ENCODE measurements around the gene PIP4K2A. TPM values are rescaled to one million over a fixed set of nuclear protein-coding genes. Genes with fewer than 3 reads are reported as not detected.
"Not testable (repeated sequence)": the region's sequence is repeated elsewhere in the genome, so short reads cannot be mapped to it uniquely, and the experiment has no call there.

Gene PIP4K2A
- total RNA-seq, 1 donor from 2014 or later: 102 TPM

- H3K9me3 Mint-ChIP-seq: no peaks in the 10 kb centered on the region
- H3K4me3 Mint-ChIP-seq: no peak overlapping the region
- CTCF ChIA-PET: no interaction called here
These were observed 39.4 kb upstream of the PIP4K2A start for GRCh38 chr10:22753786-22754185.

GRCh38 chr10:22752272-22752889 lies 38.0 kb upstream of the PIP4K2A start:
- intact Hi-C loops (cut with micrococcal nuclease): no loop called here
- CTCF ChIA-PET: no interaction called here
- ATAC-seq (ENCODE audit: low read depth) (no peak), DNase-seq (no peak)
- no peaks in the 10 kb centered on the region for H3K4me1 Mint-ChIP-seq
- H3K36me3 Mint-ChIP-seq (ENCODE audit: low read depth): no peaks in the 10 kb centered on the region
- no peaks in the 10 kb centered on the region for H3K9me3 Mint-ChIP-seq
- no peaks in the 10 kb centered on the region for H3K27me3 Mint-ChIP-seq
- TF ChIP-seq CTCF (IDR thresholded peaks at IDR 0.05): no peak
- H3K4me3 Mint-ChIP-seq: no peak overlapping the region
- no peak overlapping the region for H3K27ac Mint-ChIP-seq
- POLR2A ChIA-PET: no interaction called here

More at GRCh38 chr10:22753786-22754185, 39.4 kb upstream of the PIP4K2A start:
- no peaks in the 10 kb centered on the region for H3K4me1 Mint-ChIP-seq
- intact Hi-C loops (cut with micrococcal nuclease): no loop called here
- no peak for TF ChIP-seq CTCF (IDR thresholded peaks at IDR 0.05)
- no peak for ATAC-seq (ENCODE audit: low read depth)
- H3K36me3 Mint-ChIP-seq (ENCODE audit: low read depth): no peaks in the 10 kb centered on the region
- H3K27me3 Mint-ChIP-seq: no peaks in the 10 kb centered on the region
- no peak overlapping the region for H3K27ac Mint-ChIP-seq
- POLR2A ChIA-PET: no interaction called here
- no peak for DNase-seq

- H3K4me3 Mint-ChIP-seq: no peak overlapping the region
- CTCF ChIA-PET: no interaction called here
- POLR2A ChIA-PET: interaction anchor here (0.7 kb wide), 1 partner anchor 89 kb away, joined by 6 read pairs; no protein-coding TSS in a partner anchor
- no peak overlapping the region for H3K27ac Mint-ChIP-seq
- DNase-seq (no peak), ATAC-seq (ENCODE audit: low read depth) (no peak)
- H3K9me3 Mint-ChIP-seq: no peaks in the 10 kb centered on the region
- no peaks in the 10 kb centered on the region for H3K4me1 Mint-ChIP-seq
- no peaks in the 10 kb centered on the region for H3K36me3 Mint-ChIP-seq (ENCODE audit: low read depth)
- intact Hi-C loops (cut with micrococcal nuclease): no loop called here
- TF ChIP-seq CTCF (IDR thresholded peaks at IDR 0.05): no peak
- no peaks in the 10 kb centered on the region for H3K27me3 Mint-ChIP-seq
These were observed 35.8 kb upstream of the PIP4K2A start for GRCh38 chr10:22750131-22750530.

DNA sequence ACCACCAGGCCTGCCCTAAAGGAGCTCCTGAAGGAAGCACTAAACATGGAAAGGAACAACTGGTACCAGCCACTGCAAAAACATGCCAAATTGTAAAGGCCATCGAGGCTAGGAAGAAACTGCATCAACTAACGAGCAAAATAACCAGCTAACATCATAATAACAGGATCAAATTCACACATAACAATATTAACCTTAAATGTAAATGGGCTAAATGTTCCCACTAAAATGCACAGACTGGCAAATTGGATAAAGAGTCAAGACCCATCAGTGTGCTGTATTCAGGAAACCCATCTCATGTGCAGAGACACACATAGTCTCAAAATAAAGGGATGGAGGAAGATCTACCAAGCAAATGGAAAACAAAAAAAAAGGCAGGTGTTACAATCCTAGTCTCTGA lies 30.5 kb upstream of the PIP4K2A start:
- ATAC-seq (ENCODE audit: low read depth); CTCF ChIA-PET; H3K27ac Mint-ChIP-seq; H3K4me3 Mint-ChIP-seq; H3K36me3 Mint-ChIP-seq (ENCODE audit: low read depth); H3K9me3 Mint-ChIP-seq; intact Hi-C loops (cut with micrococcal nuclease); DNase-seq; POLR2A ChIA-PET; H3K27me3 Mint-ChIP-seq: not testable (repeated sequence)
- H3K4me1 Mint-ChIP-seq: peaks cover 23% of the 10 kb centered on the region

DNA sequence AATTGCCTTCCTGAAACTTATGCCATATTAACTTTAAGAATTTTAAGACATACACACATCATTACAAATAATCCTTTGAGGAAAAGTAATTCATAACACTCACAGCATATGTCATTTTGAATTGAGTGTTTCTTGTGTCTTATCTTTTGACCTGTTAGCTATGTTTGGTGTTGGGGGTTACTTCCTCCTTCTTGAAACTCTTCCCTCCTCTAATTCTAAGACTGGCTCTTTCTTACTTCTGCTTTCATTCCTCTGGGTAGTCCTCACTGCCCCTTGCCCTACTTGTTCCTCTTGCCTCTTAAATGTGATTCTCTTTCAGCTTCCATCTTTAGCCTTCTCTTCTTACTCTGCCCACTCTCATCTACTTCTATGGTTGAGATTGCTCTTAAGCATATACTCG lies 28.3 kb upstream of the PIP4K2A start:
- CTCF ChIA-PET: interaction anchor here (0.6 to 1.3 kb wide), 2 partner anchors 169 to 749 kb away, joined by 3 read pairs; no protein-coding TSS in a partner anchor
- Mint-ChIP-seq H3K27me3 (no peaks in the 10 kb centered on the region), H3K36me3 (ENCODE audit: low read depth) (no peaks in the 10 kb centered on the region), H3K27ac (peak overlapping the region; percentile 54), H3K4me1 (peaks cover 23% of the 10 kb centered on the region), H3K9me3 (peaks cover 4% of the 10 kb centered on the region), H3K4me3 (peak overlapping the region; percentile 8)
- peak; percentile 100 for ATAC-seq (ENCODE audit: low read depth)
- POLR2A ChIA-PET: interaction anchor here (0.5 to 1.7 kb wide), 7 partner anchors 19 to 306 kb away, joined by 3 to 24 read pairs (median 4); partner anchors contain the start of gene PIP4K2A
- no peak for DNase-seq
- no peak for TF ChIP-seq CTCF (IDR thresholded peaks at IDR 0.05)
- intact Hi-C loops (cut with micrococcal nuclease): loop anchor here (1.0 to 2.0 kb wide), 4 partner anchors 14 to 42 kb away; no protein-coding TSS in a partner anchor

- H3K27ac Mint-ChIP-seq; H3K27me3 Mint-ChIP-seq; ATAC-seq (ENCODE audit: low read depth); DNase-seq; H3K9me3 Mint-ChIP-seq; H3K36me3 Mint-ChIP-seq (ENCODE audit: low read depth); H3K4me3 Mint-ChIP-seq: not testable (repeated sequence)
- ChIA-PET CTCF (interaction anchor here (0.7 kb wide), 1 partner anchor 28 kb away, joined by 6 read pairs; no protein-coding TSS in a partner anchor), POLR2A (interaction anchor here (0.7 to 1.6 kb wide), 5 partner anchors 14 to 305 kb away, joined by 3 to 24 read pairs (median 4); no protein-coding TSS in a partner anchor)
- H3K4me1 Mint-ChIP-seq: peaks cover 23% of the 10 kb centered on the region
- intact Hi-C loops (cut with micrococcal nuclease): loop anchor here (1.0 to 2.0 kb wide), 3 partner anchors 13 to 23 kb away; no protein-coding TSS in a partner anchor
These were observed 27.3 kb upstream of the PIP4K2A start for GRCh38 chr10:22741631-22742030.
